Measurements from ENCODE around the gene DPEP2NB. TPM values are rescaled to one million over a fixed set of nuclear protein-coding genes. Genes with fewer than 3 reads are reported as not detected.
A peak's percentile ranks its signal among the peaks of the same experiment; 100 is the strongest.

The DPEP2NB gene
- total and polyA plus RNA-seq, 10 of the 15 experiments (the other 5 are each of a cell fraction or from before 2014, with no cell fraction given) = not detected

DNA sequence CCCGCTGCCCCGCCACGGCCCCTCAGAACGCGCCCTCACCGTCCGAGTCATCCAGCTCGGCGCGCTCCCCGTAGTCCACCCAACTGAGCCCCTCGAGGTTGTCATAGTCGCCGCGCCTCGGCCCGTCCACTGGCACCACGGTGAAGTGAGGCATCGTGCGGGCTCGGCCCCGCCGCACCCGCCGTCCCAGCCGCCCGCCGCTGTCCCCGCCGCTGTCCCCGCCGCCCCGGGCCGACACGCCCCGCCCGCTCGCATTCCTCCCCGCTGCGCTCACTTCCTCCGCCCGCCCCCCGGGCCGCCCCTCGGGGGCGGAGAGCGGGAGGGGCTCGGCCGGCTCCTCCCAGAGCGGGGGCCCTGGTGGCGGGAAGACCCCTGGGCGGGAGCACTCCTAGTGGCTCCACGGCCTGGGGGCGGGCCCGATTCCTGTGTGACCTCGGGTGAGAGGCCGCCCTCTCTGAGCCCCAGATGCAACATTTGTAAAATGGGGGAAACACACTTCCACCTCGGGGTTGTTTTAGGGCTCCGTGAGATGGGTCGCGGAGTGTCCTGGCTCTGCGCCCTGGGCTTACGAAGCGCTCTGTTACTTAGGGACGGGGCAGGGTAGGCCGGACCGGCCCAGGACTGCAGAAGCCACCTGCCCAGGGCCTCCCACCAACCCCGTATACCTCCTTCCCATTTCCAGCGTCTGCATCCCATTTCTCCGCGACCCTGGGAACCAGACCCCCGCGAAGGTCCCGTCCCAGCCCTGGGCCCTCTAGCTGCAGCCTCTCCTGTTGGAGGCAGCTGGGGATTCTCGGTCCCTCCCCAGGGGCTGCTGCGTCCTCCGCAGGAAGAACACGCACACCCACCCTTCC lies 47.1 kb downstream of the DPEP2NB start, which contains the start of gene SLC12A4:
Gene SLC12A4 (minus strand): TSS at position 238 of the 854 bp plus-strand sequence. CDS start 84 bp downstream, at position 154.
- Histone ChIP-seq H3K4me2 (ENCODE audit: control insufficient read depth, insufficient read depth) (peak within 1 kb of the TSS; percentile 96), H4K20me1 (ENCODE audit: control insufficient read depth, insufficient read depth) (no peaks in the 10 kb centered on the region), H3K4me3 (peak within 1 kb of the TSS; percentile 96), H2AFZ (ENCODE audit: control insufficient read depth, low read depth, low read length) (peak within 1 kb of the TSS; percentile 89), H3K9ac (ENCODE audit: control insufficient read depth, insufficient read depth, low read length) (peak within 1 kb of the TSS; percentile 89), H3K9me3 (replicated peaks; ENCODE audit: control insufficient read depth, insufficient read depth, low read length) (no peaks in the 10 kb centered on the region), H3K27ac (ENCODE audit: control insufficient read depth, insufficient read depth) (peak within 1 kb of the TSS; percentile 76), H3K27me3 (replicated peaks in 1 of 2; ENCODE audit: control insufficient read depth in 2 of 2, insufficient read depth in 2 of 2, low read length in 1 of 2) (no peaks in the 10 kb centered on the region), H3K79me2 (ENCODE audit: control insufficient read depth, insufficient read depth, low read length) (peaks cover 20% of the 10 kb centered on the region), H3K4me1 (ENCODE audit: control insufficient read depth, insufficient read depth, low read length) (peaks cover 21% of the 10 kb centered on the region), H3K36me3 (ENCODE audit: control insufficient read depth in 2 of 2, insufficient read depth in 2 of 2, low read length in 1 of 2) (no peaks in the 10 kb centered on the region)
- SMC1A ChIA-PET (ENCODE audit: uncharacterized antibody, unreplicated experiment) = no interaction called here
- ATAC-seq (peak; percentile 88), FAIRE-seq (peak; percentile 64), DNase-seq (ENCODE audit: low read depth, low spot score) (no peak)
- POLR2A ChIA-PET = interaction anchor here (0.5 to 2.8 kb wide), 10 partner anchors 14 to 105 kb away, joined by 3 to 16 read pairs (median 4); partner anchors contain the start of gene PSMB10
- CTCF ChIA-PET = interaction anchor here (0.6 to 3.7 kb wide), 4 partner anchors 16 to 72 kb away, joined by 3 to 22 read pairs (median 4); no protein-coding TSS in a partner anchor
- under 1% methylated on average over 32 of the region's 78 CpGs for WGBS (ENCODE audit: insufficient coverage, insufficient replicate concordance, low lambda C conversion rate, missing lambda C conversion rate)
- intact Hi-C loops (cut with micrococcal nuclease; ENCODE audit: unreplicated experiment) (loop anchor here (2.0 kb wide), 2 partner anchors 16 to 72 kb away; no protein-coding TSS in a partner anchor), in situ Hi-C loops (cut with MboI) (no loop called here)
- RAD21 ChIA-PET (ENCODE audit: unreplicated experiment) = interaction anchor here (1.0 to 2.0 kb wide), 3 partner anchors 16 to 106 kb away, joined by 3 to 10 read pairs (median 3); partner anchors contain the start of gene PSMB10
- no TSS peak for BruUV-seq (replicated peaks)
- TF ChIP-seq MYC (IDR thresholded peaks at IDR 0.05; ENCODE audit: insufficient read depth, insufficient read length, insufficient replicate concordance, low read length, severe bottlenecking) (peak; percentile 46), ZNF217 (IDR thresholded peaks at IDR 0.05) (peak; percentile 83; the same call in 1 of the 2 replicates), NR2F1 (conservative IDR thresholded peaks at IDR 0.05) (peak; percentile 42; the same call in 1 of the 2 replicates), RCOR1 (conservative IDR thresholded peaks at IDR 0.05; ENCODE audit: low read depth, low read length) (peak; percentile 73; the same call in 1 of the 2 replicates), BRCA1 (IDR thresholded peaks at IDR 0.05; ENCODE audit: low read depth, low read length) (no peak), POLR2A (IDR thresholded peaks at IDR 0.05; ENCODE audit: low read depth, low read length) (peak; percentile 76), NFXL1 (IDR thresholded peaks at IDR 0.05; ENCODE audit: borderline replicate concordance) (peak; percentile 99), IRF4 (IDR thresholded peaks at IDR 0.05; ENCODE audit: low read depth, low read length) (no peak), SIX5 (IDR thresholded peaks at IDR 0.05; ENCODE audit: low read depth, low read length, severe bottlenecking) (no peak), SMARCA5 (IDR thresholded peaks at IDR 0.05) (peak; percentile 100), CREB1 (IDR thresholded peaks at IDR 0.05; ENCODE audit: low read depth) (0 out of 2 replicates have a peak, but pooled peaks have one; percentile 5), SPI1 (IDR thresholded peaks at IDR 0.05; ENCODE audit: borderline replicate concordance, insufficient read depth, low read depth, low read length) (peak; percentile 62), KLF5 (IDR thresholded peaks at IDR 0.05; ENCODE audit: partially characterized antibody) (peak; percentile 28)
- TF ChIP-seq, protein P1, sequence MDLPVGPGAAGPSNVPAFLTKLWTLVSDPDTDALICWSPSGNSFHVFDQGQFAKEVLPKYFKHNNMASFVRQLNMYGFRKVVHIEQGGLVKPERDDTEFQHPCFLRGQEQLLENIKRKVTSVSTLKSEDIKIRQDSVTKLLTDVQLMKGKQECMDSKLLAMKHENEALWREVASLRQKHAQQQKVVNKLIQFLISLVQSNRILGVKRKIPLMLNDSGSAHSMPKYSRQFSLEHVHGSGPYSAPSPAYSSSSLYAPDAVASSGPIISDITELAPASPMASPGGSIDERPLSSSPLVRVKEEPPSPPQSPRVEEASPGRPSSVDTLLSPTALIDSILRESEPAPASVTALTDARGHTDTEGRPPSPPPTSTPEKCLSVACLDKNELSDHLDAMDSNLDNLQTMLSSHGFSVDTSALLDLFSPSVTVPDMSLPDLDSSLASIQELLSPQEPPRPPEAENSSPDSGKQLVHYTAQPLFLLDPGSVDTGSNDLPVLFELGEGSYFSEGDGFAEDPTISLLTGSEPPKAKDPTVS (IDR thresholded peaks at IDR 0.05; ENCODE audit: low read depth, low read length) = no peak
- TF ChIP-seq, protein P2, sequence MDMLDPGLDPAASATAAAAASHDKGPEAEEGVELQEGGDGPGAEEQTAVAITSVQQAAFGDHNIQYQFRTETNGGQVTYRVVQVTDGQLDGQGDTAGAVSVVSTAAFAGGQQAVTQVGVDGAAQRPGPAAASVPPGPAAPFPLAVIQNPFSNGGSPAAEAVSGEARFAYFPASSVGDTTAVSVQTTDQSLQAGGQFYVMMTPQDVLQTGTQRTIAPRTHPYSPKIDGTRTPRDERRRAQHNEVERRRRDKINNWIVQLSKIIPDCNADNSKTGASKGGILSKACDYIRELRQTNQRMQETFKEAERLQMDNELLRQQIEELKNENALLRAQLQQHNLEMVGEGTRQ (IDR thresholded peaks at IDR 0.05; ENCODE audit: borderline replicate concordance, low read depth, low read length) = no peak
- TF ChIP-seq, protein P3, sequence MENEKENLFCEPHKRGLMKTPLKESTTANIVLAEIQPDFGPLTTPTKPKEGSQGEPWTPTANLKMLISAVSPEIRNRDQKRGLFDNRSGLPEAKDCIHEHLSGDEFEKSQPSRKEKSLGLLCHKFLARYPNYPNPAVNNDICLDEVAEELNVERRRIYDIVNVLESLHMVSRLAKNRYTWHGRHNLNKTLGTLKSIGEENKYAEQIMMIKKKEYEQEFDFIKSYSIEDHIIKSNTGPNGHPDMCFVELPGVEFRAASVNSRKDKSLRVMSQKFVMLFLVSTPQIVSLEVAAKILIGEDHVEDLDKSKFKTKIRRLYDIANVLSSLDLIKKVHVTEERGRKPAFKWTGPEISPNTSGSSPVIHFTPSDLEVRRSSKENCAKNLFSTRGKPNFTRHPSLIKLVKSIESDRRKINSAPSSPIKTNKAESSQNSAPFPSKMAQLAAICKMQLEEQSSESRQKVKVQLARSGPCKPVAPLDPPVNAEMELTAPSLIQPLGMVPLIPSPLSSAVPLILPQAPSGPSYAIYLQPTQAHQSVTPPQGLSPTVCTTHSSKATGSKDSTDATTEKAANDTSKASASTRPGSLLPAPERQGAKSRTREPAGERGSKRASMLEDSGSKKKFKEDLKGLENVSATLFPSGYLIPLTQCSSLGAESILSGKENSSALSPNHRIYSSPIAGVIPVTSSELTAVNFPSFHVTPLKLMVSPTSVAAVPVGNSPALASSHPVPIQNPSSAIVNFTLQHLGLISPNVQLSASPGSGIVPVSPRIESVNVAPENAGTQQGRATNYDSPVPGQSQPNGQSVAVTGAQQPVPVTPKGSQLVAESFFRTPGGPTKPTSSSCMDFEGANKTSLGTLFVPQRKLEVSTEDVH (IDR thresholded peaks at IDR 0.05; ENCODE audit: low read depth, partially characterized antibody) = peak; percentile 86

Data from GM12878 (cell line).